Natural killer cell treated with Interleukin-12 subunit alpha and Interleukin-12 subunit beta and Interleukin-15 and Interleukin-18, amount 100 ng/mL, for 72 hours (primary cell): ENCODE results near the gene PCSK2. TPM values are rescaled to one million over a fixed set of nuclear protein-coding genes. Genes with fewer than 3 reads are reported as not detected.
A peak's percentile ranks its signal among the peaks of the same experiment; 100 is the strongest.

Source experiments
- ATAC-seq, 2 donors: fragments of 150-1000 bp; cut with Tn5 transposase in 1 of 2; sonication (Bioruptor Pico), chemical (Tn5 transposase) in 1 of 2; 2 replicates each; pipeline ENCODE4 v1.10.0; 2021
- DNase-seq: peaks from one replicate; pipeline ENCODE4 v3.0.0; 2022; ENCODE audit warnings: low spot score
- H3K27ac Mint-ChIP-seq, 2 donors: 1 replicate in 1 of 2; 2 replicates in 1 of 2; pipeline ENCODE4 v1.8.0; 2022; ENCODE audit warnings: mixed read lengths in 2 of 2, mild to moderate bottlenecking in 1 of 2, moderate library complexity in 1 of 2
- H3K27me3 Mint-ChIP-seq, 2 donors: 1 replicate in 1 of 2; 2 replicates in 1 of 2; pipeline ENCODE4 v1.8.0; 2022; ENCODE audit warnings: mixed read lengths in 2 of 2
- H3K36me3 Mint-ChIP-seq: one replicate; pipeline ENCODE4 v1.8.0; 2022; ENCODE audit warnings: mixed read lengths
- H3K4me1 Mint-ChIP-seq, 2 donors: 1 replicate in 1 of 2; 2 replicates in 1 of 2; pipeline ENCODE4 v1.8.0; 2022; ENCODE audit warnings: low read depth in 2 of 2, mixed read lengths in 2 of 2, mild to moderate bottlenecking in 1 of 2
- H3K4me3 Mint-ChIP-seq: one replicate; pipeline ENCODE4 v1.8.0; 2022; ENCODE audit warnings: mixed read lengths
- H3K9me3 Mint-ChIP-seq: 2 replicates; pipeline ENCODE4 v1.8.0; 2022; ENCODE audit warnings: mixed read lengths
- total RNA-seq, 2 donors: library from RNA; stranded (reverse); gene quantifications; one replicate each; pipeline ENCODE4 v1.2.3, GENCODE V29; 2022

Gene PCSK2
- total RNA-seq, 2 donors from 2014 or later, result not detected

DNA sequence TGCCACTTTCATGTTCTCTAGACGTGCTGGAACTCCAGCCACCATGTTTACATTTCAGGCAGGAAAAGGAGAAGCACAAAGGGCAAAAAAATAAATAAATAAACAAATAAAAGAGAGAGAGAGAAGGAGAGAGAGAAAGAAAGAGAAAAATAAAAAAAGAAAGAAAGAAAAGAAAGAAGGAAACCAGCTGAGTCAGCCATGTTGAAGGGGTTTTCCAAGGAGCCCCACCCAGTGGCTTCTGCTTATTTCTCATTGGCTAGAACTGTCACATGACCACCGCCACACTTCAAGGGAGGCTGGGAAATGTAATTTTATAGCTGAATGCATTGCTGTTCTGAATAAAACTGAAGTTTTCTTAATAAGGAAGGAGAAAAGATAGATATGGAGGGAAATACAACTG is 233.3 kb downstream of the PCSK2 start:
- Mint-ChIP-seq H3K4me3 (no peak overlapping the region), H3K4me1 (no peaks in the 10 kb centered on the region), H3K9me3 (no peaks in the 10 kb centered on the region), H3K27ac (no peak overlapping the region), H3K36me3 (no peaks in the 10 kb centered on the region), H3K27me3 (peaks cover 11 to 16% of the 10 kb centered on the region in 2 donors)
- ATAC-seq (no peak), DNase-seq (no peak)

- Mint-ChIP-seq H3K36me3 (no peaks in the 10 kb centered on the region), H3K27ac (no peak overlapping the region), H3K4me1 (peaks cover 0 to 2% of the 10 kb centered on the region in 2 donors), H3K9me3 (no peaks in the 10 kb centered on the region), H3K27me3 (peaks cover 10 to 13% of the 10 kb centered on the region in 2 donors), H3K4me3 (no peak overlapping the region)
- DNase-seq, result no peak
- ATAC-seq, result no peak
These were observed 235.1 kb downstream of the PCSK2 start for GRCh38 chr20:17461941-17462340.

GRCh38 chr20:17463711-17464110 is 236.9 kb downstream of the PCSK2 start:
- Mint-ChIP-seq H3K27me3 (peaks cover 8 to 9% of the 10 kb centered on the region in 2 donors), H3K4me1 (peaks cover 0 to 2% of the 10 kb centered on the region in 2 donors), H3K27ac (no peak overlapping the region), H3K9me3 (no peaks in the 10 kb centered on the region), H3K4me3 (no peak overlapping the region), H3K36me3 (no peaks in the 10 kb centered on the region)
- no peak for ATAC-seq
- DNase-seq, result no peak

DNA sequence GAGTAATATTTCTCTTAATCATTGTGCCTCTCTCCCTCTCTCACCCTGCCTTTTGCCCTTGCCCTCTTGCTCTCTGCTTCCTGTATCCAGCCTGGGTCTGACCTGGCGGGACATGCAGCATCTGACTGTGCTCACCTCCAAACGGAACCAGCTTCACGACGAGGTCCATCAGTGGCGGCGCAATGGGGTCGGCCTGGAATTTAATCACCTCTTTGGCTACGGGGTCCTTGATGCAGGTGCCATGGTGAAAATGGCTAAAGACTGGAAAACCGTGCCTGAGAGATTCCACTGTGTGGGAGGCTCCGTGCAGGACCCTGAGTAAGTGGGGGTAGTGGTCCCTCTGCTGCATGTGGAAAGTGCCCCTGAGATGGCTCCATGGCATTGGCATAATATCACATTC is 238.4 kb downstream of the PCSK2 start:
- no peak overlapping the region for H3K27ac Mint-ChIP-seq
- H3K4me1 Mint-ChIP-seq, result peaks cover 0 to 2% of the 10 kb centered on the region in 2 donors
- no peak for ATAC-seq
- H3K27me3 Mint-ChIP-seq, result peaks cover 8 to 9% of the 10 kb centered on the region in 2 donors
- no peak for DNase-seq
- no peaks in the 10 kb centered on the region for H3K9me3 Mint-ChIP-seq
- no peak overlapping the region for H3K4me3 Mint-ChIP-seq
- H3K36me3 Mint-ChIP-seq, result no peaks in the 10 kb centered on the region

- Mint-ChIP-seq H3K4me3 (no peak overlapping the region), H3K9me3 (no peaks in the 10 kb centered on the region), H3K36me3 (no peaks in the 10 kb centered on the region), H3K4me1 (peaks cover 0 to 2% of the 10 kb centered on the region in 2 donors), H3K27me3 (peaks cover 8 to 9% of the 10 kb centered on the region in 2 donors), H3K27ac (no peak overlapping the region)
- ATAC-seq (no peak), DNase-seq (no peak)
These were observed 239.8 kb downstream of the PCSK2 start for GRCh38 chr20:17466641-17467040.

DNA sequence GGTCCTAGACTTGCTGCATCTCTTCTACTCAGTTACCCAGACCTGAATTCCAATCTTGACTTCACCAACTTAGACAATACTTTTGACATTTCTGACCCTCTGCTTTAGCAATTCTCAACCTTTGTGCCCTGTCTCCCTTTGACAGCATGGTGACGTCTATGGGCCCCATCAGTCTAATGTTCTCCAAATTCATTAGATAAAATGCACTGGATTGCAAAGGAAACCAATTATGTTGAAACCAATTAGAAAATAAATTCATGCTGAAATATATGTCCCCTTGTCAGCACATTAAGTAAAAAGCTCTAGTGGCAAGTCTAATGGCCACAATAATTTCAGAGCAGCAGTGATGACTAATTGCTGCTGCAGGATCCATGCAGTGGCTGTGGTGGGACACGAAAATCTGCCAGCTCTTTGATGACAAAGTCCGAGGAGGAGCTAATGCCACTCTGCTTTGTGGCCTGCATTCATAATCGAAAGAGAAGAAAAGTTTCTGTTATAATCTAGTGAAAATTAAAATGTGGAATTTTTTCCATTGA is 240.3 kb downstream of the PCSK2 start:
- H3K27ac Mint-ChIP-seq, result no peak overlapping the region
- H3K36me3 Mint-ChIP-seq, result no peaks in the 10 kb centered on the region
- H3K27me3 Mint-ChIP-seq, result peaks cover 8 to 9% of the 10 kb centered on the region in 2 donors
- H3K4me1 Mint-ChIP-seq, result peaks cover 0 to 2% of the 10 kb centered on the region in 2 donors
- DNase-seq (no peak), ATAC-seq (no peak)
- H3K4me3 Mint-ChIP-seq, result no peak overlapping the region
- H3K9me3 Mint-ChIP-seq, result no peaks in the 10 kb centered on the region

DNA sequence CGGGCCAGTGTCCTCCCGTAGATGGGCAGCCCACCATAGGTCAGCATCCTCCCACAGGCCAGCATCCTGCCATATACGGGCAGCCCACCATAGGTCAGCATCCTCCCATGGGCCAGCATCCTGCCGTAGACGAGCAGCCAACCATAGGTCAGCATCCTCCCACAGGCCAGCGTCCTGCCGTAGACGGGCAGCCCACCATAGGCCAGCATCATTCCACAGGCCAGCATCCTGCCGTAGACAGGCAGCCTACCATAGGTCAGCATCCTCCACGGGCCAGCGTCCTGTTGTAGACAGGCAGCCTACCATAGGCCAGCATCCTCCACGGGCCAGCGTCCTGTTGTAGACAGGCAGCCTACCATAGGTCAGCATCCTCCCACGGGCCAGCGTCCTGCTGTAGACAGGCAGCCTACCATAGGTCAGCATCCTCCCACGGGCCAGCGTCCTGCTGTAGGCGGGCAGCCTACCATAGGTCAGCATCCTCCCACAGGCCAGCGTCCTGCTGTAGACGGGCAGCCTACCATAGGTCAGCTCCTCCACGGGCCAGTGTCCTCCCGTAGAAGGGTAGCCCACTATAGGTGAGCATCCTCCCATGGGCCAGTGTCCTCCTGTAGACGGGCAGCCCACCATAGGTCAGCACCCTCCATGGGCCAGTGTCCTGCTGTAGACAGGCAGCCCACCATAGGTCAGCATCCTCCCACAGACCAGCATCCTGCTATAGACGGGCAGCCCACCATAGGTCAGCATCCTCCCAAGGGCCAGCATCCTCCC is 241.4 kb downstream of the PCSK2 start:
- H3K36me3 Mint-ChIP-seq, result no peaks in the 10 kb centered on the region
- H3K4me3 Mint-ChIP-seq, result no peak overlapping the region

GRCh38 chr20:17469246-17470030 is 242.6 kb downstream of the PCSK2 start:
- ATAC-seq, result no peak

More for the DNA sequence above, 241.4 kb downstream of the PCSK2 start:
- peak in 1 of 2 donors; percentile 33 for ATAC-seq
- H3K4me1 Mint-ChIP-seq, result peaks cover 0 to 2% of the 10 kb centered on the region in 2 donors
- peaks cover 4 to 5% of the 10 kb centered on the region in 2 donors for H3K27me3 Mint-ChIP-seq
- DNase-seq, result no peak
- H3K9me3 Mint-ChIP-seq, result no peaks in the 10 kb centered on the region
- no peak overlapping the region for H3K27ac Mint-ChIP-seq

GRCh38 chr20:17470521-17470920 is 243.7 kb downstream of the PCSK2 start:
- Mint-ChIP-seq H3K4me3 (no peak overlapping the region), H3K27ac (no peak overlapping the region), H3K4me1 (peaks cover 0 to 2% of the 10 kb centered on the region in 2 donors), H3K27me3 (peaks cover 0 to 3% of the 10 kb centered on the region in 2 donors), H3K36me3 (no peaks in the 10 kb centered on the region), H3K9me3 (no peaks in the 10 kb centered on the region)
- ATAC-seq, result no peak
- no peak for DNase-seq

More at GRCh38 chr20:17469246-17470030, 242.6 kb downstream of the PCSK2 start:
- H3K36me3 Mint-ChIP-seq, result no peaks in the 10 kb centered on the region
- no peak overlapping the region for H3K4me3 Mint-ChIP-seq
- DNase-seq, result no peak
- no peak overlapping the region for H3K27ac Mint-ChIP-seq
- no peaks in the 10 kb centered on the region for H3K9me3 Mint-ChIP-seq
- peaks cover 0 to 3% of the 10 kb centered on the region in 2 donors for H3K27me3 Mint-ChIP-seq
- H3K4me1 Mint-ChIP-seq, result peaks cover 0 to 2% of the 10 kb centered on the region in 2 donors

DNA sequence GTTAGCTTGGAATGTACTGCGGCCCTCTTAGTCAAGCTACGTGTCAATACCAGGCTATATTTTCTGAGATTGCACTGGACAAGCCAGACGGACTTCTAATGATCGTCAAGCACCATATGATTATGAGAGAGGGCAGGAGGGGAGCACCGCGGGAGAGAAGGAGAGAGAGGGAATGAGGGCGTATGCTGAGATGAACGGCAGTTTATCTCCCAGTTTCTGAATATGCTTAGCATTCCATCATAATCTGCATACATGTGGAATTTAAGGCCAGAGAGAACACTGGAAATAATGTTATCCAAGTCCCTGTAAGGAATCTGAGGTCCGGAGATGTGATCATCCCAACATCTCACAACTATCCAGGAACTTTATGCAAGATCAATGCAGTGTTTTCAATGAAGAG is 244.1 kb downstream of the PCSK2 start:
- Mint-ChIP-seq H3K4me3 (no peak overlapping the region), H3K4me1 (peaks cover 0 to 2% of the 10 kb centered on the region in 2 donors), H3K9me3 (no peaks in the 10 kb centered on the region), H3K27me3 (peaks cover 0 to 2% of the 10 kb centered on the region in 2 donors), H3K27ac (no peak overlapping the region), H3K36me3 (no peaks in the 10 kb centered on the region)
- DNase-seq (no peak), ATAC-seq (no peak)

DNA sequence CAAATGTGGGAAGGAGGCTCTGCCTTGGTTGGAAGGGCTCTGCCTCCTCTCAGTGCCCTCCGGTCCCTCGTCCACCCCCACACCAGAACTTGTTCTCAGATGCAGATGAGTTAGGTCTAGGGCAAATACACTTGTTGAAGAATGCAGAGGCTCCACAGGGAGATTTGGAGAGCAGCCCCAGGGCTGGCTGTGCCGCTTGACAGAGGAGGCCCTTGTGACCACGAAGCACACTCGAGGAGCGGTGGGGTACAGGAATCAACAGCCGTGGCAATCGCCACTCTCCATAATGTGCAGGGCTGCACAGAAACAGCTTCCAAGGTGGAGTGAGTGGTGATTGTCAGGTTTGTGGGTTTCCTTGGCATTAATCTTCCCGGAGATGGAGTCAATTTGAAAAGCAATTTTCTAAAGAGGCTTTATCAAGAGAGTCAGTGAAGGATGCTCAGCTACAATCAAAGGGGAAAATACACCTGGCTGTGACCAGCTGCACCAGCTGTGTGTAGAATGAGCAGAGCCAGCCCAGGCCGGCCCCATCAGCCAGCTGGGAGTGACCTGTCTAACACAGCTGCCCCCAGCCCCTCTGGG is 244.9 kb downstream of the PCSK2 start:
- DNase-seq (no peak), ATAC-seq (no peak)
- Mint-ChIP-seq H3K4me1 (no peaks in the 10 kb centered on the region), H3K4me3 (no peak overlapping the region), H3K36me3 (no peaks in the 10 kb centered on the region), H3K27me3 (no peaks in the 10 kb centered on the region), H3K27ac (no peak overlapping the region), H3K9me3 (no peaks in the 10 kb centered on the region)

DNA sequence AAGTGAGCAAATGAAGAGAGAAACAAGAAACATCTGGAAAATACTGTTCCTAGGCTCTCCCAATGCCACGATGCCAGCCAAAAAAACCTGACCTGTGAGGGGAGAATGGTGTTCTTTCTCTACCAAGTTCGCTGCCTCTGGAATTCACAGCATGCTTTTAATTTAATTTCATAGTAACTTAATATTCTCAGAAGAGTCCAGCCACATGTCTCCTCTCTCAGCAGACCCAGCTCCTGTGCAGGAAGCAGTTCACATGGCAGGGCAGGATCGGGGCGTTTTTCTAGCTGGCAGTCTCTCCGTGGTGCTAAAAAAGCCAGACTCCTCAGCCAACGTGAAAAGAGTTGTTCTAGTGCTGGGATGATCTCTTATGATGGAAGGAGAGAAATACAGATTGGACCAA is 246.8 kb downstream of the PCSK2 start:
- H3K27ac Mint-ChIP-seq, result no peak overlapping the region
- no peaks in the 10 kb centered on the region for H3K36me3 Mint-ChIP-seq
- no peaks in the 10 kb centered on the region for H3K4me1 Mint-ChIP-seq
- no peak for DNase-seq
- peaks cover 2 to 7% of the 10 kb centered on the region in 2 donors for H3K27me3 Mint-ChIP-seq
- no peak overlapping the region for H3K4me3 Mint-ChIP-seq
- ATAC-seq, result no peak
- H3K9me3 Mint-ChIP-seq, result no peaks in the 10 kb centered on the region

DNA sequence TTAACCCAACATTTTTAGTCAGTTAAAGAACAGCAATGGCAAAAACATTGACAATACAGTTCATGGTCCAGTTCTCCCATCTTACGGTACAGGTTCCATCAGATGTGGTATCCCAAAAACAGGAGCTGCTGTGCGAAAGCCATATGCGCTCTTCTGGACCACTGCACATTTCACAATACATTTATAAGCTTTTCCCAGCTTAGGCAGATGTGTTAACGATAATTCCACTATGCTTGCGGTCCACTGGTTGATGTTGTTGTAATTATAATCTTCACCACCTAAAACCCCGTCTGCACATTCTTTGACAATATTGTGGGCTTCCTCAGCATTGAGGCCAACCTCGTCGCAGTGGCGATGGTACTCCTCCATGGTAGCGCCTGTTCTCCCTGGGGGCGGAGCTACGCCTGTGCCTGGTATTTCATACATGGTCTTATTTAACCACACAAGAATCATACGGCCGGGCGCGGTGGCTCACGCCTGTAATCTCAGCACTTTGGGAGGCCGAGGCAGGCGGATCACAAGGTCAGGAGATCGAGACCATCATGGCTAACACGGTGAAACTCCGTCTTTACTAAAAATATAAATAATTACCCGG is 252.3 kb downstream of the PCSK2 start:
- H3K4me1 Mint-ChIP-seq, result no peaks in the 10 kb centered on the region
- no peaks in the 10 kb centered on the region for H3K9me3 Mint-ChIP-seq
- H3K27me3 Mint-ChIP-seq, result peaks cover 6 to 7% of the 10 kb centered on the region in 2 donors
- no peak overlapping the region for H3K27ac Mint-ChIP-seq
- ATAC-seq, result no peak
- no peak overlapping the region for H3K4me3 Mint-ChIP-seq
- no peaks in the 10 kb centered on the region for H3K36me3 Mint-ChIP-seq
- no peak for DNase-seq
